CD4-positive, alpha-beta T cell treated with Interleukin-17A for 4 hours (primary cell): ENCODE measurements around the gene MINPP1.

Source experiments
- DNase-seq: peaks from one replicate; pipeline ENCODE4 v3.0.0-alpha.2; 2020; ENCODE audit warnings: mixed read lengths

MINPP1 gene

DNA sequence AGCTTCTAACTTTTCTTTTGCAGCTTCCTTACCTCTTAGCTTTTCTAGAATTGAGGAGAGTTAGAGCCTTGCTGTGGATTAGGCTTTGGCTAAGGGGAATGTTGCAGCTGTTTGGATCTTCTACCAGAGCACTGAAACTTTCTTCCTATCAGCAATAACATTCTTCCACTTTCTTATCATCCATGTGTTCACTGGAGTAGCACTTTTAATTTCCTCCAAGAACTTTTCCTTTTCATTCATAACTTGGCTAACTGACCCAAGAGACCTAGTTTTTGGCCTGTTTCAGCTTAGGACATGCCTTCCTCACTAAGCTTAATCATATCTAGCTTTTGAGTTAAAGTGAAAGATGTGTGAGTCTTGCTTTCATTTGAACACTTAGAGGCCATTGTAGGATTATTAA is 19.6 kb downstream of the MINPP1 start:
- DNase-seq: no peak

DNA sequence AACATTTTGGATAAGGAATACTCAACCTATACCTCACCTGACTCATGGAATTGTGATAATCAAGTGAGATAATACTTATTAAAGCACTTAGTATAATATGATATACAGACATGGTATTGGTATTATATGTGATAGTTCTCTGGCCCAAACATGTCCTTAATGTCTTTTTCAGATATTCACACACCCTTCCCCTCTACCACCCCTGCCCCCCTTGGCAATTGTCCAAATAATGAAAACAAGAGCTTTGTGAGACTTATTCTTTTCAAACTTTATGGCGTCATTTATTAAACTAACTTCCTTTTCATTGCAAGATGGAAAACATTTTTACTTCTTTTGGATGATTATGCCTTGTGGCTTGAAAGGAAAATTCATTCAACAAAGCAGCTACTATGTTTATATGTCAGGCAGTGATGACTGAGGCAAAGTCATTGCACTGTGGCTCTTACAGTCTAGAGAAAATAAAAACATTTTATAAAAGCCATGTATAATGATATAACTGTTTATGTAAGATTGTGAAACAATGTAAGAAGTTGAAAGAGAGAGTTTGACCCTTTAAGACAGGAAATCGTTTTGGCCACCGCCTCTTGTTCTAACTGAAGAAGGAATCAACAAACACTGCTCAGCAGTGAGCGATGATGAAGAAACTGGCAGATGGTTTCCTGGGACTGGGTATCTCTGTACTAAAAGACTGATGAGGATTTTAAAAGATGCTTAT is 27.4 kb downstream of the MINPP1 start:
- DNase-seq: no peak

DNA sequence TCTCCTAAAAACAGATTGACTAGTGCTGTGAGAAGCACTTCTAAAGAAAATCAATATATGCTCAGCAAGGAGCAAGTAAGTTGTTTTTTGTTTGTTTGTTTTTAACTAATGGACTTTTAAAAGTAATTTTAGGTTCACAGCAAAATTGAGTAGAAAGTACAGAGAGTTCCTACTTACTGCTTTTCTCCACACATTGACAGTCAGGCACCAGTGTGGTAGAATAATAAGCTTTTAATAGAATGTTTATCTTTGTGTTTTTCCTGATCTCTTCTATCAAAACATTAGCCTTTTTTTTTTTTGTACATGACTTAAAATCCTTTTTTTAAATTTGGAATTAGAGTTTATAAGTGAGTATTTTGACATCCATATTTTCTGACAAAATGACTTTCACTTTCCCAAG is 28.0 kb downstream of the MINPP1 start:
- DNase-seq: no peak

DNA sequence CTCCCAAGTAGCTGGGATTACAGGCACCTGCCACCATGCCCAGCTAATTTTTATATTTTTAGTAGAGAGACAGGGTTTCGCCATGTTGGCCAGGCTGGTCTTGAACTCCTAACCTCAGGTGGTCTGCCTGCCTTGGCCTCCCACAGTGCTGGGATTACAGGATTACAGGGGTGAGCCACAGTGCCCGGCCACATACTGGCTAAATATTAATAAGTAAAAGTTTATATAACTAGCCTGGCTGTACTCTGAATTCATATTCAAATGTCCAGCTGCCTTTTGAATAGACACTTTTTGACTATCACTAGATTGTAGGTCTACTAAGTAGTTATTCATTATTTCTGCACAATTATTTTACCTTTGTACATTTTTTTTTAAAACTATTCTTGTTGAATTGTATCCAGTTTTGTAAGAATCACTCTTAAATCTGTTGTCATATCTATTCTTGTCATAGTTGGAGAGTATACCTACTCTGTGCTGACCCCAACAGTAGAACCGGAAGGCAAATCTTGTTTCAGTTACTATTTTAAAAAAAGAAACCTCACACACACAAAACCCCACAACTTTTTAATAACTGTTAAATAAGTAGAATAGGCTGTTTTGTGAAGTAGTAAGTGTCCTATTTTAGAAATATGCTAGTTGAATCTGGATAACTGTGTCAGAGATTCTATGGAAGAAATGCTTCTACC is 29.6 kb downstream of the MINPP1 start:
- no peak for DNase-seq

DNA sequence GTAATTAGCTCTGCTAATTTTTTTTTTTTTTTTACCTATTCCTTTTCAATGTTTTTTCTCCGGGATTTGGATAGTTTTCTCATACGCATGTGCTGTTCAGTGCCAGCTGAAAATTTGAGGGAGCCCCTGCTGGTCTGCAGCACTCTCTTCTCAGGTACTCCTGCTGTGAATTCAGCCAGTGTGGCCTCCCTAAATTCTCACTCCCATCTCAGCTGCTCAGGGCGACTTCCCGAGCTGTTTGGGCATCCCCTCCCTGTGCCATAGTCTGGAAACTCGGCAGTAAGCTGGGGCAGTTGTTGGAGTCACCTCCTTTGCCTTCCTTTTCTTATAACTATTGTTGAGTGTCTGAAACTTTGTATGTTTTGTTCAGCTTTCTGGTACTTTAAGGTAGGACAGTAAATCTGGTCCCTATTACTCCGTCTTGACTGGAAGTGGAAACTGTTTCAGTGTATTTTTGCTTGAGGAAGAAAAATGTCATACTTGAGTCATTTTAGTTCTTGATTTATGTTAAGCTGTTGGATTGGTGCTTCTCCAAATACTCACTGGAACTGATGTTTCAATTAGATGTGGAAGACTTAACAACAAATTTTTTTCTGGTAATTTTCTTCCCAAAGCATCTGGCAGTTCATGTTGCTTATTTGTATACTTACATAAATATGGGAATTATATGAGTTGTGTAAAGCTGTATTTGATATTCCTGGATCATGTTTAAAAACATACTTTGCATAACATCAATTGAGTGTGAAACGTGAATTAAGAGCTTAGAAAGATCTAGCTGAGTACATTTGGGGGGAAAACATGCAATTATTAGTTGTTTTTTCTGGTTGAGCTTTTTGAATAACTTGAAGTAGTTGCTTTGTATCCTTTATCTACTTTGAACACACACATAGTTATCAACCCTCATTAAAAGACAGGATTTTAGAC is 33.7 kb downstream of the MINPP1 start:
- DNase-seq: no peak

DNA sequence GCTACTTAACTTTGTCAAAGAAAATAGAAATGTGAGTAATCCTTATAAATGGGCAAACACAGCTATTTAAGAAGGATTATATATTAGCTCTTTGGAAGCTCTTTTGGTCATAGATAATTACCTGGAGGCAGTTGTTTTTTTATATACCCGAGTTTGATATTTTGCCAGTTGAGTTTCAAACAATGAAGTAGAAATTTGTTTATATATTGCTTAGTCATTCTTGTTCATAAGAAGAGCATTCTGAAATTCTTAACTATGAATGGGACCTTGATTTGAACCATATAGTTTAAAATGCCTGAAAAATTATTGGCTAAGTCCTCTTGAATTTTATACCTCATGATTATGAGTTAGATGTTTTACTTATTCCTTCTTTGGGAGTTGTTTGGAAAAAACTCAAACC is 36.4 kb downstream of the MINPP1 start:
- DNase-seq: no peak

DNA sequence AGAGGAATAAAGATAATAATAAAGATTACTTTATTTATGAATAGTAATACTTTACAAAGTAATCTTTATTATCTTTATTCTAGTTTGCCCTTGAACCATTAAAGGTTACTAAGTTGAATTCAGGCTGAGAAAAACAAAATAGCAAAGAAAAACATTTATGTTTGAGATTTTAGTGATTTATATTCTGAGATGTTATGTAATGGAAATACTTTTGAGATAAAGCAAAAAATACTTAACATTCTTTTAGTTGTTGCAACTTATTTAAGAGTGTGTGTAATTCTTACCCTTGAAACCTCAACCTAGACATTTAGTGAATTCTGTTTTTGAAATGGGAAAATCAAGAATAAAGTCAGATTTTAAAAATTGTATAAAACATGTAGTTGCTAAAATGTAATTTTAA is 40.0 kb downstream of the MINPP1 start:
- no peak for DNase-seq

DNA sequence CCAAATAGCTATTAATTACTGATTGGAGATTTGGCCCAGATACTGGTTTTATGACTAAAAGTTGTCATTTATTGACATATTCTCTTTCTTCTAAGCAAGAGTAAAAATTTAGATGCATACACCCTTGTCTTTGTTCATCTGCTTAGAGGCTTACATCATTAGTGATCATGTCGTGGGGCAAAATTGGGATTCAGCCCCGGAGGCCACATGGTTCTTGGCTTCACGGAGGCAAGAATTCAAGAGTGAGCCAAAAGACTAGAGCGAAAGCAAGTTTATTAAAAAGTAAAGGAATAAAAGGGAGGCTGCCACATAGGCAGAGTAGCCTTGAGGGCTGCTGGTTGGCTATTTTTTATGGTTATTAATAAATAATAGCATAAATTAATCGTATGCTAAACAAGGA is 41.1 kb downstream of the MINPP1 start:
- DNase-seq: no peak

DNA sequence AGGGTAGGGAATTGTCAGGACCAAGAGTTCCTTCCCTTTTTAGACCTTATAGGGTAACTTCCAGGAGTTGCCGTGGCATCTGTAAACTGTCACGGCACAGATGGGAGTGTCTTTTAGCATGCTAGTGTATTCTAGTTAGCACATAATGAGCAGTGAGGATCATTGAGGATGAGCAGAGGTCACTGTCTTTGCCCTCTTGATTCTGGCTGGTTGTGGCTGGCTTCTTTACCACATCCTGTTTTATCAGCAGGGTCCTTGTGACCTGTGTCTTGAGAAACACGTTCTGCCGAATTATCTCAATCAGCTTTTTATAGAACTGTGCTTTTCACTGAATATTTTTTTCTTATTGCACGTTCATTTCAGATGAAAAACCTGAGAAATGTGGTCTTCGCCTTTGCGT is 41.5 kb downstream of the MINPP1 start:
- no peak for DNase-seq

DNA sequence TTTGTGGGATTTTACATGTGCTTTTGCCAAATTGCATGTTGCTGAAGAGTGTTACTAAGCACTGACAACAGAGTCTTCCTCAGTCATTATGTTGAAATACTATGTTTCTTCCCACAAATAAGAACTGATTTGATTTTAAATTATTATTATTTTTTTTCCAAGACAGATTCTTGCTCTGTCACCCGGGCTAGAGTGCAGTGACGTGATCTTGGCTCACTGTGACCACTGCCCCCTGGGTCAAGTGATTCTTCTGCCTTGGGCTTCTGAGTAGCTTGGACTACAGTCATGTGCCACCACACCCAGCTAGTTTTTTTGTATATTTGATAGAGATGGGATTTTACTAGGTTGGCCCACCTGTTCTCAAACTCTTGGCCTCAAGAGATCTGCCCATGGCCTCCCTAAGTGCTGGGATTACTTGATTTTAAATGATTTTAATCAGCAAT is 42.3 kb downstream of the MINPP1 start:
- DNase-seq: no peak

DNA sequence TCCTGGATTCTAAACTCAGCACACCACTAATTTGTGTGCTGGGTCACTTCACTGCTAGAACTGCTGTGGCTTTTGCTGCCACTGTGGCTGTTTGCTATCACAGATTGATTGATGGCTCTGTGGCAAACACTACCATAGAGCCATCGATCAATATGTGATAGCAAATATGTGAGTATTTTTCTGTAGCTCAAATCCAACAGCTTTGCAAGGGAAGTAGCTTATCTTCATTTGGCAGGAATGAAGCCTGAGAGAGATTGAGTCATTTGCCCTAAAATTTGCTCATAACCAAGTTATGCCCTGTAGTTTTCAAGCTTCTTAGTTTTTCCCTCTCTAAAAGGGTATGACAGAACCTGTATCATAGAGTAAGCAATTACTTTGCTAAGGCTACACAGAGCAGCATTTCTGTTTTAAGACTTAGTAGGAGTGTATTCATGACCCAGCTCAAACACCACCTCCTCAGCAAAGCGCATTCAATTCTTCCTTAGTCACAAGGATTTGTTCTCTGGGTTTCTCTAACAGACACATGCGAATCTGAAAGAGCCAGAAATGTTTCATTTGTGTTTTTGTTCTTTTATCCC is 43.1 kb downstream of the MINPP1 start:
- DNase-seq: no peak

DNA sequence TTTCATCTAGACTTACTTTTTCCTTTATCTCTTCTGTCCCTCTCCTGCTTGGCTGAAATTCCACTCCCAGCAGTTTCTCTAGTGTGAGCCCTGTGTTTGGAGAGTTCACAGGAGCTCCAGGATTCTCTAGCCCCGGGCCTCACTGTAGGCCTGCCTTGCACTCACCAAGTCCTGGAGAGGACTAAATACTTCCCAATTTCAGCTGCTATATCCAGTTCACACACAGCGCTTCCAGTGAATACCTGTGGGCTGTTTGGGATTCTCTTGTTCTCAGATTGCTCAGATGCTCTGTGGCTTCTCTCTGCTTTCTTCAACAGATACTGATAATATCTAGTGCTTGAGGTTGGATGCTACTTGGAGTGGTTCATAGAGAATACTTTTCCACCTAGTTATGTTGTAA is 46.0 kb downstream of the MINPP1 start:
- no peak for DNase-seq

DNA sequence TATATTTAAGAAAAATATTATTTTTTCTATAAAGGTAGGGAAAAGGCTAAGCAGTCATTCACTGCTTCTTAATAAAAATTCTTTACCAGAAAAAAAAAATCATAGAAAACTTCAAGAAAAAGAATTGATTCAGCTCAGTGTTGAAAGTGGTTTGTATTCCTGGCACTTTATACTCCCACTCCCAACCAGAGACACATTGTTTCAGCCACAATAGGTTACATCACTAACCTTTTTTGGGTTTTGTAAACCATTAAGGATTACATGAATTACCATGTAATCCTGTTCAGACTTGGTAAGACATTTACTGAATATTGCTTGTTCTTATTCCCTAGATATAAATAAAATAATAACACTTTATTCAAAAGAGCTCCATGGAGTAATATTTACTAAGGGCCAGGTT is 46.6 kb downstream of the MINPP1 start:
- no peak for DNase-seq

DNA sequence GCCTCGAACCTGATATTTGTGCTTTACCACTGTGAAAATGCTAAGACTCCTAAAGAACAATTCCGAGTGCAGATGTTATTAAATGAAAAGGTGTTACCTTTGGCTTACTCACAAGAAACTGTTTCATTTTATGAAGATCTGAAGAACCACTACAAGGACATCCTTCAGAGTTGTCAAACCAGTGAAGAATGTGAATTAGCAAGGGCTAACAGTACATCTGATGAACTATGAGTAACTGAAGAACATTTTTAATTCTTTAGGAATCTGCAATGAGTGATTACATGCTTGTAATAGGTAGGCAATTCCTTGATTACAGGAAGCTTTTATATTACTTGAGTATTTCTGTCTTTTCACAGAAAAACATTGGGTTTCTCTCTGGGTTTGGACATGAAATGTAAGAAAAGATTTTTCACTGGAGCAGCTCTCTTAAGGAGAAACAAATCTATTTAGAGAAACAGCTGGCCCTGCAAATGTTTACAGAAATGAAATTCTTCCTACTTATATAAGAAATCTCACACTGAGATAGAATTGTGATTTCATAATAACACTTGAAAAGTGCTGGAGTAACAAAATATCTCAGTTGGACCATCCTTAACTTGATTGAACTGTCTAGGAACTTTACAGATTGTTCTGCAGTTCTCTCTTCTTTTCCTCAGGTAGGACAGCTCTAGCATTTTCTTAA is 47.7 kb downstream of the MINPP1 start:
- no peak for DNase-seq

DNA sequence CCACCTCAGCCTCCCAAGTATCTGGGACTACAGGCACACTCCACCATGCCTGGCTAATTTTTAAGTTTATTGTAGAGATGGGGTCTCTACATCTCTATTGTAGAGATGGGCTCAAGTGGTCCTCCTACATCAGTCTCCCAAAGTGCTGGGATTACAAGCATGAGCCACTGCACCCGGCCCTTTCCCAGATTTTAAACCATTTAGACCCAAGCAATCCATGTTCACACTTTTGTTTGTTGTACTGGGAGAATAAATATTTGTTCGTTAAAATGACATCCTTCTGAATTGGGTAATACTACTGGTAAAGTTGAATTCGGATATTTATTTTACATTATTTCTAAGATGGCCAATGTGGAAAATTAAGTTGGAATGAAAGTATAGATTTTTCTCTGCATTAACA is 52.7 kb downstream of the MINPP1 start:
- DNase-seq: no peak

DNA sequence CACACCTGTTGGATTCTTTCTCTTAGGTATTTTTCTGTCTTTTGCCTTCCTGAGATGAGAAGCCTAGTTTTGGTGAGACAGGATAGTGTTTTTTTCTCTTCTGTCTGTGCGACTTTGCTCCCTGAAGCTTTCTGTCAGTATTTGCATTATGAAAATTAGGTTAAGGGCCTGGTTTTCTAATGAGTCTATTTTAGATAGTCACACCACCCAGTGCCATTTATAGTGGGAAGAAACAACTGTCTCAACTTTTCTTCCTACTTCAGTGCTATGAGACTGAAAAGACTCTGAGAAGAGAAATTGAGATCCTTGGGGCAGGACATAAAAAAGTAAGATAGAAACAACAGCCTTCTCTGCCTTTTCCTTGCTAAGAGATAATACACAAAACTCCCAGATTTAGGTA is 53.6 kb downstream of the MINPP1 start:
- DNase-seq: no peak

DNA sequence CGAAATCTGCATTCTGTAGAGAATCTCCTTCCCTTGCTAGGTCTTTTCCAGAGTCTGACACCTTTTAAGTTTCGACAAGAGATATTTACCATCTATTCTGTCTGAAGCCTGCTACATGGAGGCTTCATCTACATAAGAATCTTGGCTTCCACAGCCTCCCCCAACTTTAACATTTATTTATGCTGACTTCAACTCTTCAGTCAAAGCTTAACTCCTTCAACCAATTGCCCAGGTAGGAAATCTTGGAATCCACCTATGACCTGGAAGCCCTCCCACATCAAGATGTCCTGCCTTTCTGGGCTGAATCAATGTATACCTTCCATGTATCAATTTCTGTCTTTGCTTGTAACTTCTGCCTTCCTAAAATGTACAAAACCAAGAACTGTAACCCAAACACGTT is 54.7 kb downstream of the MINPP1 start:
- no peak for DNase-seq

DNA sequence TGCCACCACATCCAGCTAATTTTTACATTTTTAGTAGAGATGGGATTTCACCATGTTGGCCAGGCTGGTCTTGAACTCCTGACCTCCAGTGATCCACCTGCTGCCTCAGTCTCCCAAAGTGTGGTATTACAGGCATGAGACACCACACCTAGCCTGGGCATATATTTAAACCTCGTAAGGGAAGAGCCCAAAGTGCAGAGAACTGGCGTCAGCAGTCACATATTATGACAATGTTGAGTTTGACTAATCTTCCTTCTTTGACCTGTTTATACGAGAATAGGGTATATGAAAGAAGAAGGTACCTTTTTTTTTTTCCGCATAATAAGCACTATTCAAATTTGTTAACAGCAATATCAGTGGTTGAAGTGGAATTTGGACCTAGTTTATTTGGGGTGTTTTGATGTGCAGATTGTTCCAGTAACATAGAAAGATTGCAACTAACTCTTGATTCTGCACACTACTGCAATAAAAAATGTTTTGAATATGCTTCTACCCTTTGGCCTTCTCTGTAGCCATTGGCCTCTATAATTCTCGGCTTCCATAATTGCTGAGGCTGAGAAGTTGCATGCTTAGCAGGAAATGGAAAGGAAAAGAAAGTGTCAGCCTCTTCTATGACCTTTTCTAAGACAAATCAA is 55.9 kb downstream of the MINPP1 start:
- DNase-seq: no peak

DNA sequence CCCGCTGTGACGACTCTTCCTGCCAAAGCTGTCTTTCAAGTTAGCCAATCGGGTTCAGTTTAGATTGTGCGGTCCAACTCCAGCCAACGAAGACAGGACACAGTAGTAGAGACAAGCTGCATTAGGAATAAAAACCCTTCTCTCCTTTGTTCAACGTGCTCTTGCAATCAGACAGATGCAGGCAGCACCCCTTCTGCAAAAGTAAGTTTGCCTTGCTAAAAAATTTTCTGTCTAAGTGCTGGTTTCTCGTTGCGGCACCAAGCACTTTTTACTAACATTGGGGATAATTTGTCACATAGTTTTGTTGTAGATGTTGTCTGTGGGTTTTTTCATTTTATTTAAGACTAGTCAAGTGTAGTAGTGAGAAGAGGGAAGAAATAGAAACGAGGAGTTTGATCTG is 58.1 kb downstream of the MINPP1 start:
- no peak for DNase-seq

DNA sequence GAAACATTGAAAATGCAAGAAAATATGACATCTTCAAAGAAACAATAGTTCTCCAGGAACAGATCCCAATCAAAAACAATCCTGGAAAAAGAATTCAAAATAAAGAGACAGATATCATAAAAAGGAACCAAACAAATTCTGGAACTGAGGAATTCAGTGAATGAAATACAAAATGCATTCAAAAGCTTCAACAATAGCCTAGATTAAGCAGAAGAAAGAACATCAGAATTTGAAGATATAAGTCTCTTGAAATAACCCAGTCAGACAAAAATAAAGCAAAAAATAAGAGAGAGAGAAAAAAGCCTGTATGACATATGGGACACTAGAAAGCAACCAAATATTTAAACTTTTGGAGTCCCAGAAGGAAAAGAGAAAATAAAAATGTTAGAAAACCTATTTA is 60.3 kb downstream of the MINPP1 start:
- DNase-seq: no peak

DNA sequence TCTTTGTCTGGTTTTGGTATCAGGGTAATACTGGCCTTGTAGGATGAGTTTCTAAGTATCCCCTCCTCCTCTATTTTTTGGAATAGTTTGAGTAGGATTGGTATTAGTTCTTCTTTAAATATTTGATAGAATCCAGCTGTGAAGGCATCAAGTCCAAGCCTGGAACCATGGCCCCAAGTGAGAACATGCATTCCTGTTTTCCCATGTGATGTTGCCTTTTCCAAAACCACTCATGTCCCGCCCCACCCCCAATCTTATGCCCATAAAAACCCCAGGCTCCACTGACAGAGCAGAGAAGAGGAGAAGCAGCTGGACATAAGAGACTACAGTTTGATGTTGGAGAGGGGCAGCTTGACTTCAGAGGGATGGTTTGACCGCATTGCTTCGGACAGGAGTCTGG is 71.2 kb downstream of the MINPP1 start:
- no peak for DNase-seq

DNA sequence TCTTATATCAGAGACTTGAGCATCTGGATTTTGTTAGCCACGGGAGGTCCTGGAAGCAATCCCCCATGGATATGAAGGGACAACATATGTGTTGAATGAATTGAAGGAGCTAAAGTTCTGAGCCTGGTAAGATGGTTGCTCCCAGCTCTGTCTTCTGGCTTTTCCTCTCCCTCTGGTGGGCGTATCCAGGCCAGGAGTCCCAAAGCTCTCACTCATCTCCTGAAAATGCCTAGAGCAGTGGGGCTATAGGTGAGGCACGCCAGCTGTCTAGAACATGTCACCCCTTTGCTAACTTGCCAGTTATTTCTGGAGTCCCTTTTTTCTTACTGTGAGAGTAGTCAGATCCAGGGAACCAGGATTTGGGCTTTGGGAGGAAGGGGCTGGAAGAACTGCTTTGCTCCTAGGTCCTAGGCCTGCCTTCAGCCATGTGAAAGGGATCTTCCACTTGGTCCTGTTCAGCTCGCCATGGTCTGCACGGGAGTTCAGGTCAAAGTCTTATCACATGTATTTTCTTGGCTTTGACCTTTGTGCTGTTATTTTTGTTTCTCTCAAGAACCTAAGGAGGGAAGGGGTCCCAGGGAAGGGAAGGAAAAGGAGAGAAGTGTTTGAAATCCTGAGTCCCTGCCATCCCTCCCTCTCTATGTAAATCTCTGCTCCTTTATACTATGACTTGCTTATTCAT is 73.6 kb downstream of the MINPP1 start:
- no peak for DNase-seq
